ENCODE data around the gene GRWD1.

GRWD1 gene

DNA sequence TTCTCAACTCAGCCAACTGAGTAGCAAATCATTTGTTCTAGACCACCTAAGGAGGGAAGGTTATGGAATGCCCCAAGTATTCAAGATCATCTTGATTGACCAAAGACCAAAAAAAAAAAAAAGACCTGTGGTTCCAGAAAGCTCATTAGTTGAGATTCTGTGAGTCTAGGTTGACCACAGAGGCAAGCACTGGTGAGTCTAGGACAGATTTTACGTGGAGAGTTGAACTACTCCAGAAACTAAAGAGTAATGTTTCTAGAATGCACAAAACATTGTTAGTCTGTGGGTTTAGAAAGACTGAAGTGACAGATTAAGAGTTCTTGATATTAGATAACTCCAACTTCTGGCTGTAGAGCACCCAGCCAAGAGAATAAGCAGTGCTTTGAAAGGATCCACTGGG, 19.4 kb downstream of the GRWD1 start:
- H2AFZ ChIP-seq (ENCODE audit: low read depth, low read length, severe bottlenecking) = no peak overlapping the region
- H3K27me3 ChIP-seq (ENCODE audit: low read length) = no peaks in the 10 kb centered on the region
- no peaks in the 10 kb centered on the region for H3K9me3 ChIP-seq (ENCODE audit: insufficient read depth, low read length)
- H3K9me2 ChIP-seq (replicated peaks; ENCODE audit: insufficient read depth, low read length) = no peaks in the 10 kb centered on the region
- H3K9ac ChIP-seq (ENCODE audit: low read length) = no peak overlapping the region
- TF ChIP-seq, protein P1, sequence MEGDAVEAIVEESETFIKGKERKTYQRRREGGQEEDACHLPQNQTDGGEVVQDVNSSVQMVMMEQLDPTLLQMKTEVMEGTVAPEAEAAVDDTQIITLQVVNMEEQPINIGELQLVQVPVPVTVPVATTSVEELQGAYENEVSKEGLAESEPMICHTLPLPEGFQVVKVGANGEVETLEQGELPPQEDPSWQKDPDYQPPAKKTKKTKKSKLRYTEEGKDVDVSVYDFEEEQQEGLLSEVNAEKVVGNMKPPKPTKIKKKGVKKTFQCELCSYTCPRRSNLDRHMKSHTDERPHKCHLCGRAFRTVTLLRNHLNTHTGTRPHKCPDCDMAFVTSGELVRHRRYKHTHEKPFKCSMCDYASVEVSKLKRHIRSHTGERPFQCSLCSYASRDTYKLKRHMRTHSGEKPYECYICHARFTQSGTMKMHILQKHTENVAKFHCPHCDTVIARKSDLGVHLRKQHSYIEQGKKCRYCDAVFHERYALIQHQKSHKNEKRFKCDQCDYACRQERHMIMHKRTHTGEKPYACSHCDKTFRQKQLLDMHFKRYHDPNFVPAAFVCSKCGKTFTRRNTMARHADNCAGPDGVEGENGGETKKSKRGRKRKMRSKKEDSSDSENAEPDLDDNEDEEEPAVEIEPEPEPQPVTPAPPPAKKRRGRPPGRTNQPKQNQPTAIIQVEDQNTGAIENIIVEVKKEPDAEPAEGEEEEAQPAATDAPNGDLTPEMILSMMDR (IDR thresholded peaks at IDR 0.05; ENCODE audit: insufficient read depth, low read length, poor library complexity, severe bottlenecking) = no peak
- TF ChIP-seq EZH2phosphoT487 (conservative IDR thresholded peaks at IDR 0.05; ENCODE audit: low read length) = no peak
- no peak overlapping the region for H3K4me3 ChIP-seq (ENCODE audit: insufficient read depth, low read length, poor library complexity, severe bottlenecking)
- 0 out of 2 replicates have a peak, but pooled peaks cover 3% of the 10 kb centered on the region for H3K79me2 ChIP-seq (ENCODE audit: insufficient read depth, low read length)
- no peak overlapping the region for H3K27ac ChIP-seq (ENCODE audit: low read depth, low read length)
- no peak overlapping the region for H3K4me2 ChIP-seq (ENCODE audit: low read depth, low read length, poor library complexity, severe bottlenecking)
- no peaks in the 10 kb centered on the region for H4K20me1 ChIP-seq (ENCODE audit: low read depth, low read length)
- no peaks in the 10 kb centered on the region for H3K36me3 ChIP-seq (ENCODE audit: low read length)
- peaks cover 7% of the 10 kb centered on the region for H3F3A ChIP-seq (ENCODE audit: insufficient read depth)

DNA sequence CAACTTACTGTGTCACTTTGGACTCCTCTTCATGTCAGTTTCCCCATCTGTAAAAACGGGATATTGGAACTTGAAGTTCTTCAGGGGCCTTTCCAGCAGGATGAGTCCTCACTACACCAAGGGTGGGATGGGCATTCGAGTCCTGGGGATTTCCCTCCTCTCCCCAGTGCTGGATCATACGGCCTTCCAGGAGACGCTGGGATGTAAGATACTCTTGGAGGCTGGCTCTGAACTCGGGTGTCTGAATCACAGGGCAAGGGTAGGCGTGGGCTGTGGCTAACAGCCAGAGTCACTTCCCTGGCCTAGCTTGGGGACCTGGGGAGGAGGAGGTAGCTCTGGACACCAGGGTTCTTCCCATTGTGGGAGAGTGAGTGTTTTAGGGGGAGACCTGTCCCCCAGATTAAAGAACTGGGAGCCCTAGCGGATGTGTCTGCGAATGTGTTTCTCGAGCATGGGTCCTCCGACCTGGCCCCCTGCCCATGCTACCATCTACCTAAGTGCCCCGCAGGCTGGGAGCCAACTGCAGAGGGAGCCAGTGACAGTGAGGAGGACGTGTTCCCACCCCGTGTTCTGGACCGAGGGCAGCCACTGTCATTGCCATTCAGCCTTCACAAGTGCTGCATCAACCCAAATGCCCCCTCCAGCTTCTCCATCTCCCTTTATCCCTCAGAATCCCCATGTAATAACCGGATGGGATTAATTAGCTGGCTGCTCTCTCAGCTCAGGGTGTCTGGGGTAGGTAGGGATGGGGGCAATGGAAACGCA, 21.0 kb downstream of the GRWD1 start:
- TF ChIP-seq, protein P1 (IDR thresholded peaks at IDR 0.05; ENCODE audit: insufficient read depth, low read length, poor library complexity, severe bottlenecking) = no peak
- no peak for TF ChIP-seq EZH2phosphoT487 (conservative IDR thresholded peaks at IDR 0.05; ENCODE audit: low read length)
- Histone ChIP-seq H3K4me2 (ENCODE audit: low read depth, low read length, poor library complexity, severe bottlenecking) (no peak overlapping the region), H3K27ac (ENCODE audit: low read depth, low read length) (no peak overlapping the region)

DNA sequence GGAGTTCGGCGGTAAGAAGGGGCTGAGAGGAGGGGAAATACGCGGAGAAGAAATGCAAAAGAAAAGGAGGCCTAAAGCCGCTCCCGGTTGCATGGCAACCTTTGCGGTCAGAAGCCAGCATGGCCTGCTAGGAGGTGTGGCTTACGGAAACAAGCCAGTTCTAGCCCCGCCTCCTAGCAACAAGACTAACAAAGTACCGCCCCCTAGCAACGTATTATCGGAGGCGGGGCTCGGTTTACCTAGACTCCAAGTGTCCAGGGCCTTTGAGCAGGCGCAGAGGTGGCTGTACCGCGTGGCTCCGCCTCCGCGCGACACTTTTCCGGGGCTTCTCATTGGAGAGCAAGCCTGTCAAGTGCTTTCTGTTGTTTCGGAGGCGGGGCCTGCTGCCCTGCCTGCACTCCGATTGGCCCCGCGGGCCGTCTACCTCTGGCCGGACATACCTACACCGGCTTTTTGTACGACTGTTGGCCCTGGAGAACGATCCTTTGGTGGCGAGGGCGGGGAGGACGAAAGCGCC, 23.0 kb downstream of the GRWD1 start:
- peak overlapping the region; percentile 92 for H3K9ac ChIP-seq (ENCODE audit: low read length)
- H3K79me2 ChIP-seq (ENCODE audit: insufficient read depth, low read length) = 0 out of 2 replicates have a peak, but pooled peaks cover 3% of the 10 kb centered on the region
- no peak for TF ChIP-seq EZH2phosphoT487 (conservative IDR thresholded peaks at IDR 0.05; ENCODE audit: low read length)
- TF ChIP-seq, protein P1 (IDR thresholded peaks at IDR 0.05; ENCODE audit: insufficient read depth, low read length, poor library complexity, severe bottlenecking) = no peak
- H3K36me3 ChIP-seq (ENCODE audit: low read length) = no peaks in the 10 kb centered on the region
- H4K20me1 ChIP-seq (ENCODE audit: low read depth, low read length) = no peaks in the 10 kb centered on the region
- H3K27ac ChIP-seq (ENCODE audit: low read depth, low read length) = peak overlapping the region; percentile 71
- no peak overlapping the region for H2AFZ ChIP-seq (ENCODE audit: low read depth, low read length, severe bottlenecking)
- H3F3A ChIP-seq (ENCODE audit: insufficient read depth) = peaks cover 7% of the 10 kb centered on the region; the same call in 1 of the 2 replicates
- H3K4me3 ChIP-seq (ENCODE audit: insufficient read depth, low read length, poor library complexity, severe bottlenecking) = peak overlapping the region; percentile 79
- H3K4me2 ChIP-seq (ENCODE audit: low read depth, low read length, poor library complexity, severe bottlenecking) = peak overlapping the region; percentile 59
- no peaks in the 10 kb centered on the region for H3K27me3 ChIP-seq (ENCODE audit: low read length)
- no peaks in the 10 kb centered on the region for H3K9me2 ChIP-seq (replicated peaks; ENCODE audit: insufficient read depth, low read length)
- H3K9me3 ChIP-seq (ENCODE audit: insufficient read depth, low read length) = no peaks in the 10 kb centered on the region

More for the DNA sequence above, 21.0 kb downstream of the GRWD1 start:
- no peaks in the 10 kb centered on the region for H3K9me2 ChIP-seq (replicated peaks; ENCODE audit: insufficient read depth, low read length)
- H3K79me2 ChIP-seq (ENCODE audit: insufficient read depth, low read length) = 0 out of 2 replicates have a peak, but pooled peaks cover 3% of the 10 kb centered on the region
- no peaks in the 10 kb centered on the region for H3K27me3 ChIP-seq (ENCODE audit: low read length)
- no peak overlapping the region for H3K9ac ChIP-seq (ENCODE audit: low read length)
- no peaks in the 10 kb centered on the region for H4K20me1 ChIP-seq (ENCODE audit: low read depth, low read length)
- H2AFZ ChIP-seq (ENCODE audit: low read depth, low read length, severe bottlenecking) = no peak overlapping the region
- peaks cover 7% of the 10 kb centered on the region for H3F3A ChIP-seq (ENCODE audit: insufficient read depth)
- H3K4me3 ChIP-seq (ENCODE audit: insufficient read depth, low read length, poor library complexity, severe bottlenecking) = no peak overlapping the region
- H3K9me3 ChIP-seq (ENCODE audit: insufficient read depth, low read length) = no peaks in the 10 kb centered on the region
- H3K36me3 ChIP-seq (ENCODE audit: low read length) = no peaks in the 10 kb centered on the region

Data from SU-DHL-6 (cell line).